GM23248 (cell line): Measurements from ENCODE around the gene TTLL9.

Experiments used
- EZH2 ChIP-seq: fragments of 200-600 bp; sonication (generic); IDR thresholded peaks from 2 replicates; pipeline ENCODE4 v1.6.1; 2018; ENCODE audit warnings: antibody characterized with exemption, mild to moderate bottlenecking; ENCODE audit not compliant: insufficient read depth, poor library complexity, severe bottlenecking
- EZH2phosphoT487 ChIP-seq: fragments of 200-600 bp; sonication (generic); IDR thresholded peaks from 2 replicates; pipeline ENCODE4 v1.6.1; 2018; ENCODE audit warnings: antibody characterized with exemption, moderate library complexity, mild to moderate bottlenecking, low read depth; ENCODE audit not compliant: insufficient read depth

DNA sequence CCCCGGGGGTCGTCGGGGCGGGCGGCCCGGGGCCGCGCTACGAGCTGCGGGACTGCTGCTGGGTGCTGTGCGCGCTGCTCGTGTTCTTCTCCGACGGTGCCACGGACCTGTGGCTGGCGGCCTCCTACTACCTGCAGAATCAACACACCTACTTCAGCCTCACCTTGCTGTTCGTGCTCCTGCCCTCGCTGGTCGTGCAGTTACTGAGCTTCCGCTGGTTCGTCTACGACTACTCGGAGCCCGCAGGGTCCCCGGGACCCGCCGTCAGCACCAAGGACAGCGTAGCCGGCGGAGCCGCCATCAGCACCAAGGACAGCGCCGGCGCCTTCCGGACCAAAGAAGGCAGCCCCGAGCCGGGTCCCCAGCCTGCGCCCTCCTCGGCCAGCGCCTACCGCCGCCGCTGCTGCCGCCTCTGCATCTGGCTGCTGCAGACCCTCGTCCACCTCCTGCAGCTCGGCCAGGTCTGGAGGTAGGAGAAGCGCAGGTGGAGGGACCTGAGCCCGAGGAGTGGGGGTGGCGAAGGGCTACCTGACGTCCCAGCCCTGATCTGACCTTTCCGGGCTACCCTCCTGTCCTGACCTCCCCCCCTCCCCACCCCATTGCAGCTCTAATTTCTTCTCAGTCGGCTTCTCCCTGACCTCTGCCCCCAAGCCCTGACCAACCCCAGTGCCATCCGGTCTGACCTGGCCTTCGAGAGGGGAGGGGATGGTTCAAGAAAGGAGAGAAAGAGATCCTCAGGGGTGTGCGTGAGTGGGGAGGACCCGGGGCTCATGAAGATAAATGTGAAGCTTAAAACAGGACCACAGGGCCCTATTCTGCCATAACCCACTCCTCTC is 98.1 kb downstream of the TTLL9 start:
- TF ChIP-seq EZH2phosphoT487 (no peak), EZH2 (no peak)
